Suprapubic skin (tissue), 3 donors: ENCODE measurements around the gene RNF223.

Source experiments
- CTCF ChIP-seq, 2 donors: fragments of 200-600 bp in 1 of 2; fragments of 450-650 bp in 1 of 2; sonication (generic) in 1 of 2; IDR thresholded peaks; one replicate each; pipeline ENCODE4 v1.5.1; 2016 to 2019; ENCODE audit warnings: antibody characterized with exemption in 2 of 2, mild to moderate bottlenecking in 1 of 2, moderate library complexity in 1 of 2
- POLR2A ChIP-seq, 2 donors: fragments of 450-650 bp; IDR thresholded peaks; one replicate each; pipeline ENCODE4 v1.6.1; 2017; ENCODE audit warnings: antibody characterized with exemption in 2 of 2, mild to moderate bottlenecking in 2 of 2, moderate library complexity in 2 of 2

DNA sequence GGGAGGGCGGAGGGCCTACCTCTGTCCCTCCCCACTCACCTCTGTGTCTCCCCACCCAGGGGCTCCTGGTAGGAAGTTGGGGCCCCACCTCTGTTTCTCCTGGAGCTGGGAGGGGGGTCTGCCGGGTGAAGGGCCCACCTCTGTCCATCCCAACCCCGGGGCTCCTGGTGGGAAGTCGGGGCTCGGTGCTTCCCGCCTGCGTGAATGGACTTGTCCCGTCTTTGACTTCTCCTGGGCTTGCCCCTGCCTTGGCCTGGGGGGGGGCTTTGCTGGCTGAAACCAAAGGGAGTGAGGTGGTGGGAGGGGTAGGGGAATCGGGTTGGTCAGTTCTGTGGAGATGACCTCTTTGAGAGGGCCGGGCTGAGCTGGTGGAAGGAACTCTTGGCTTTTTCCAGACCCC lies 48.4 kb downstream of the RNF223 start:
- TF ChIP-seq CTCF (IDR thresholded peaks at IDR 0.05) (no peak), POLR2A (IDR thresholded peaks at IDR 0.05) (no peak)
